GM18498 (cell line): ENCODE results near the gene MYH9.

Source experiments
- ATAC-seq: cut with Tn5 transposase; IDR thresholded peaks from one replicate; pipeline ENCODE4 v1.9.1; 2021; ENCODE audit warnings: mild to moderate bottlenecking, moderate library complexity; ENCODE audit not compliant: unreplicated experiment

The MYH9 gene

GRCh38 chr22:36386900-36387708, 663 bp downstream of the MYH9 start:
- peak; percentile 27 for ATAC-seq

GRCh38 chr22:36386351-36386899, 1.3 kb downstream of the MYH9 start:
- ATAC-seq: peak; percentile 24

GRCh38 chr22:36385491-36386350, 2.0 kb downstream of the MYH9 start:
- ATAC-seq: no peak

GRCh38 chr22:36384766-36385481, 2.8 kb downstream of the MYH9 start:
- ATAC-seq: no peak

- no peak for ATAC-seq
These were observed 4.6 kb downstream of the MYH9 start for GRCh38 chr22:36383110-36383581.

GRCh38 chr22:36381513-36382128, 6.1 kb downstream of the MYH9 start:
- no peak for ATAC-seq

- ATAC-seq: no peak
These were observed 8.0 kb downstream of the MYH9 start for GRCh38 chr22:36379593-36380361.

- ATAC-seq: no peak
These were observed 8.9 kb downstream of the MYH9 start for GRCh38 chr22:36378869-36379217.

GRCh38 chr22:36378080-36378868, 9.5 kb downstream of the MYH9 start:
- no peak for ATAC-seq

- ATAC-seq: no peak
These were observed 10.6 kb downstream of the MYH9 start for GRCh38 chr22:36377022-36377631.

GRCh38 chr22:36376265-36376664, 11.5 kb downstream of the MYH9 start:
- ATAC-seq: no peak

- no peak for ATAC-seq
These were observed 12.4 kb downstream of the MYH9 start for GRCh38 chr22:36375071-36375980.

GRCh38 chr22:36374603-36375024, 13.2 kb downstream of the MYH9 start:
- ATAC-seq: no peak

- no peak for ATAC-seq
These were observed 14.5 kb downstream of the MYH9 start for GRCh38 chr22:36373258-36373579.

GRCh38 chr22:36371920-36372319, 15.8 kb downstream of the MYH9 start:
- no peak for ATAC-seq

- ATAC-seq: no peak
These were observed 17.6 kb downstream of the MYH9 start for GRCh38 chr22:36369922-36370791.
